Measurements from ENCODE around the gene CELF3.

DNA sequence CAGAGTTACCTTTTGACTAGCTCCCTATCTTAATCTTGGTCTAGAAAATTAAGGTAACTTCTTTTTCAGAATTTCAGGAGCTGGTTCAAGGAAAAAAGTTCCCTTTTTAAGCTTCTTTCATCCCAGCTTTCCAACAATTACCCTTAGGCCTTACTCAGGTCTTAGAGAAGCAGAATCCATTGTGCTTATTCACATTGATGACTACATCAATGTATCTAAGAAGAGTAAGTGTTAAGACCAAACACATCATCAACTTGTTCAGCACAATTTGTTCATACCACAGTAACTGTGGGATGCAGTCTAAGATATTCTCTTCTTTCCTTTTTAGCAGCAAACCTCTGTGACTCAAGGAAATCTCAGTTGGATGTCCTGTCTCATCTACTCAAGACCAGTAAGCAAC lies 42.6 kb upstream of the CELF3 start:
- no peak for TF ChIP-seq POLR2AphosphoS5 (IDR thresholded peaks at IDR 0.05; ENCODE audit: low read depth, low read length)
- no peak for TF ChIP-seq TAF1 (IDR thresholded peaks at IDR 0.05; ENCODE audit: borderline replicate concordance, insufficient read depth, low read length)
- TF ChIP-seq, protein P1, sequence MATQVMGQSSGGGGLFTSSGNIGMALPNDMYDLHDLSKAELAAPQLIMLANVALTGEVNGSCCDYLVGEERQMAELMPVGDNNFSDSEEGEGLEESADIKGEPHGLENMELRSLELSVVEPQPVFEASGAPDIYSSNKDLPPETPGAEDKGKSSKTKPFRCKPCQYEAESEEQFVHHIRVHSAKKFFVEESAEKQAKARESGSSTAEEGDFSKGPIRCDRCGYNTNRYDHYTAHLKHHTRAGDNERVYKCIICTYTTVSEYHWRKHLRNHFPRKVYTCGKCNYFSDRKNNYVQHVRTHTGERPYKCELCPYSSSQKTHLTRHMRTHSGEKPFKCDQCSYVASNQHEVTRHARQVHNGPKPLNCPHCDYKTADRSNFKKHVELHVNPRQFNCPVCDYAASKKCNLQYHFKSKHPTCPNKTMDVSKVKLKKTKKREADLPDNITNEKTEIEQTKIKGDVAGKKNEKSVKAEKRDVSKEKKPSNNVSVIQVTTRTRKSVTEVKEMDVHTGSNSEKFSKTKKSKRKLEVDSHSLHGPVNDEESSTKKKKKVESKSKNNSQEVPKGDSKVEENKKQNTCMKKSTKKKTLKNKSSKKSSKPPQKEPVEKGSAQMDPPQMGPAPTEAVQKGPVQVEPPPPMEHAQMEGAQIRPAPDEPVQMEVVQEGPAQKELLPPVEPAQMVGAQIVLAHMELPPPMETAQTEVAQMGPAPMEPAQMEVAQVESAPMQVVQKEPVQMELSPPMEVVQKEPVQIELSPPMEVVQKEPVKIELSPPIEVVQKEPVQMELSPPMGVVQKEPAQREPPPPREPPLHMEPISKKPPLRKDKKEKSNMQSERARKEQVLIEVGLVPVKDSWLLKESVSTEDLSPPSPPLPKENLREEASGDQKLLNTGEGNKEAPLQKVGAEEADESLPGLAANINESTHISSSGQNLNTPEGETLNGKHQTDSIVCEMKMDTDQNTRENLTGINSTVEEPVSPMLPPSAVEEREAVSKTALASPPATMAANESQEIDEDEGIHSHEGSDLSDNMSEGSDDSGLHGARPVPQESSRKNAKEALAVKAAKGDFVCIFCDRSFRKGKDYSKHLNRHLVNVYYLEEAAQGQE (IDR thresholded peaks at IDR 0.05; ENCODE audit: insufficient read depth in 1 of 2, low read depth in 2 of 2, low read length in 2 of 2): no peak

All from PFSK-1 (cell line).